Heart left ventricle (tissue), 16 donors: Measurements from ENCODE around the gene HORMAD2. TPM values are rescaled to one million over a fixed set of nuclear protein-coding genes. Genes with fewer than 3 reads are reported as not detected.

ENCODE experiments used
- ATAC-seq, 4 donors: fragments of 200-7000 bp; cut with Tn5 transposase; one replicate each; pipeline ENCODE4 v1.9.1; 2020 to 2022; ENCODE audit warnings: moderate library complexity in 4 of 4, mild to moderate bottlenecking in 3 of 4, moderate number of reproducible peaks in 1 of 4
- DNase-seq, 5 donors: peaks; one replicate each; pipeline ENCODE4 v3.0.0-alpha.2; 2020
- H3K27ac ChIP-seq, 12 donors: fragments of 200-600 bp; sonication (generic) in 4 of 12; one replicate each; pipeline versions ENCODE4 v1.5.0 to v1.8.0; 2016 to 2022; ENCODE audit warnings: mild to moderate bottlenecking in 2 of 12
- H3K27me3 ChIP-seq, 9 donors: fragments of 200-600 bp; sonication (generic) in 2 of 9; one replicate each; pipeline versions ENCODE4 v1.5.1 to v1.8.0; 2016 to 2022; ENCODE audit warnings: mild to moderate bottlenecking in 3 of 9
- H3K36me3 ChIP-seq, 9 donors: fragments of 200-600 bp; sonication (generic) in 2 of 9; one replicate each; pipeline versions ENCODE4 v1.5.0 to v1.8.0; 2018 to 2022; ENCODE audit warnings: mild to moderate bottlenecking in 2 of 9
- H3K4me1 ChIP-seq, 12 donors: fragments of 200-600 bp; sonication (generic) in 4 of 12; one replicate each; pipeline versions ENCODE4 v1.5.0 to v1.8.0; 2016 to 2022; ENCODE audit warnings: mild to moderate bottlenecking in 3 of 12
- H3K4me3 ChIP-seq, 12 donors: fragments of 200-600 bp; sonication (generic) in 4 of 12; one replicate each; pipeline versions ENCODE4 v1.5.0 to v1.8.0; 2017 to 2022; ENCODE audit warnings: mild to moderate bottlenecking in 9 of 12, moderate library complexity in 4 of 12
- H3K9me3 ChIP-seq, 12 donors: fragments of 200-600 bp; sonication (generic) in 4 of 12; one replicate each; pipeline versions ENCODE4 v1.5.0 to v1.8.0; 2016 to 2022; ENCODE audit warnings: mild to moderate bottlenecking in 1 of 12
- CTCF ChIP-seq, 12 donors: fragments of 200-600 bp; sonication (generic) in 4 of 12; IDR thresholded peaks; one replicate each; pipeline versions ENCODE4 v1.5.0 to v1.8.0; 2018 to 2022; ENCODE audit warnings: antibody characterized with exemption in 12 of 12, mild to moderate bottlenecking in 5 of 12
- POLR2A ChIP-seq, 2 donors: fragments of 450-650 bp; IDR thresholded peaks; one replicate each; pipeline ENCODE4 v1.6.1; 2017; ENCODE audit warnings: antibody characterized with exemption in 2 of 2, mild to moderate bottlenecking in 2 of 2, moderate library complexity in 2 of 2
- WGBS, 4 donors: extraction: QIAGEN DNeasy Blood & Tissue Kit in 2 of 4; methylation state at CpG; one replicate each; pipeline versions ENCODE4 v1.1.5 to v1.1.7; 2013 to 2018; 5-methylcytosine and 5-hydroxymethylcytosine counted together
- intact Hi-C, 10 donors: fragments of 100-400 bp; cut with DNase I; formaldehyde crosslinking; loops; one replicate each; pipeline versions ENCODE4 v1.11.1 to v1.14.2; 2022
- polyA plus RNA-seq, 2 donors: library from polyadenylated mRNA; stranded (reverse); fragments of 200-250 nt; gene quantifications; one replicate each; pipeline ENCODE4 v1.2.3, GENCODE V29; 2013
- total RNA-seq, 9 donors: library from RNA; depleted of rRNA in 2 of 9; stranded (reverse); fragments of >200 nt in 2 of 9; fragmentation: NEBNext Ultra II Directional in 3 of 9; extraction: Animal tissue kit (Norgen Biotek cat#: 25700) in 3 of 9; gene quantifications; one replicate each; pipeline versions ENCODE4 v1.1.0 to v1.2.4, GENCODE V29; 2016 to 2023
- donor health status: ischemic (EF 13 %, LVEDD 7.1; RV severe dilation, severe dysfunction).
- donor health status: healthy with polysubstance abuse.
- donor health status: DM: no; HTN: yes; CAD: no.
- donor health status: DM: no; HTN: no; CAD: no.
- donor health status: ischemic (EF 25% LVEDD 6.9; RV normal size, moderate dysfunction).
- donor health status: ischemic (EF 25% LVEDD 5.7; RV mildly dilated, moderate dysfunction).
- donor health status: healthy.
- donor health status: DM: yes; HTN: yes; CAD: no.
- donor health status: ischemic (EF 35%, LVEDD 5.7; RV mildly dilated, moderate dysfunction).
- donor health status: nonischemic (EF 11% LVEDD 7.7; RV severe dilation, severe dysfunction).
- donor health status: DM: yes; HTN: yes; CAD: no.
- donor health status: PGD.
- donor health status: ischemic (EF 29% LVEDD 5.4; RV normal size, mild dysfunction).
- donor health status: nonischemic (EF 23%, LVEDD 6.1; RV moderate dilation, normal function).

Gene HORMAD2
- total and polyA plus RNA-seq, 11 donors: not detected

DNA sequence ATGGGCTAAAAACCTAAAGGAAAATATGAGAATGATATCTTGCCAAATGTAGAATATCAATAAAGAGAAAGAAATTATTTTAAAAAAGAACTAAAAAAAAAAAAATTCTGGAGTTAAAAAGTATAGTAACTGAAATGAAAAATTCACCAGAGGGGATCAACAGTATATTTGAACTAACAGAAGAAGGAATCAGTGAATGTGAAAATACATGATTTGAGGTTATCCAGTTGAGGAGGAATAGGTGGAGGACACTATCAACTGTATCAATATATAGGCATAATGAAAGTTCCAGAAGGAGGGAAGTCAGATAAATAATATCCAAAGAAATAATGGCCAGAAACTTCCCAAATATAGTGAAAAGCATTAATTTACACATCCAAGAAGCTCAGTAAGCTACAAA, 16.1 kb upstream of the HORMAD2 start:
- intact Hi-C loops: no loop called here
- Histone ChIP-seq H3K4me3 (no peak overlapping the region), H3K27me3 (peaks cover 0 to 1% (median 0%) of the 10 kb centered on the region in 9 donors), H3K4me1 (no peaks in the 10 kb centered on the region), H3K9me3 (peaks cover 0 to 31% (median 20%) of the 10 kb centered on the region in 12 donors), H3K27ac (no peak overlapping the region), H3K36me3 (no peaks in the 10 kb centered on the region)
- DNase-seq (no peak), ATAC-seq (no peak)
- TF ChIP-seq CTCF (IDR thresholded peaks at IDR 0.05) (no peak), POLR2A (IDR thresholded peaks at IDR 0.05) (no peak)

DNA sequence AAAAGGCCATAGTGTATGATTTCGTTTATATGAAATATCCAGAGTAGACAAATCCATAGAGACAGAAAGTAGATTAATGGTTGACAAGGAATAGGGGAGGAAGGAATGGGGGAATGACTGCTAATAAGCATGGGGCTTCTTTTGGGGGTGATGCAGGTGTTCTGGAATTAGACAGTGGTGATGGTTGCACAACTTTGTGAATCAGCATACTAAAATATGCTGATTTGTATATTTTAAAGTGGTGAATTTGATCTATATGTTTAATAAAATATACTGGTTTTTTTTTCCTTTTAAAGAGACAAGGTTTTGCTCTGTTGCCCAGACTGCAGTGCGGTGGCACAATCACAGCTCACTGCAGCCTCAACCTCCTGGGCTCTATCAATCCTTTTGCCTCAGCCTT, 6.5 kb upstream of the HORMAD2 start:
- DNase-seq (no peak), ATAC-seq (no peak)
- Histone ChIP-seq H3K27me3 (peaks cover 0 to 18% (median 0%) of the 10 kb centered on the region in 9 donors), H3K4me3 (no peak overlapping the region), H3K4me1 (no peaks in the 10 kb centered on the region), H3K36me3 (no peaks in the 10 kb centered on the region), H3K9me3 (peaks cover 0 to 4% (median 0%) of the 10 kb centered on the region in 12 donors), H3K27ac (no peak overlapping the region)
- TF ChIP-seq POLR2A (IDR thresholded peaks at IDR 0.05) (no peak), CTCF (IDR thresholded peaks at IDR 0.05) (no peak)
- 65 to 76% (median 71%) methylated on average over 2 of the region's 2 CpGs for WGBS, 4 donors
- intact Hi-C loops: no loop called here

GRCh38 chr22:30074147-30074546, 6.1 kb upstream of the HORMAD2 start:
- ATAC-seq (no peak), DNase-seq (no peak)
- H3K4me1 ChIP-seq: no peaks in the 10 kb centered on the region
- TF ChIP-seq CTCF (IDR thresholded peaks at IDR 0.05) (no peak), POLR2A (IDR thresholded peaks at IDR 0.05) (no peak)
- no peak overlapping the region for H3K4me3 ChIP-seq
- intact Hi-C loops: no loop called here
- peaks cover 0 to 4% (median 0%) of the 10 kb centered on the region in 12 donors for H3K9me3 ChIP-seq
- WGBS, 4 donors: 66 to 75% (median 69%) methylated on average over 3 of the region's 3 CpGs
- H3K27me3 ChIP-seq: peaks cover 0 to 22% (median 0%) of the 10 kb centered on the region in 9 donors
- no peak overlapping the region for H3K27ac ChIP-seq
- H3K36me3 ChIP-seq: no peaks in the 10 kb centered on the region

DNA sequence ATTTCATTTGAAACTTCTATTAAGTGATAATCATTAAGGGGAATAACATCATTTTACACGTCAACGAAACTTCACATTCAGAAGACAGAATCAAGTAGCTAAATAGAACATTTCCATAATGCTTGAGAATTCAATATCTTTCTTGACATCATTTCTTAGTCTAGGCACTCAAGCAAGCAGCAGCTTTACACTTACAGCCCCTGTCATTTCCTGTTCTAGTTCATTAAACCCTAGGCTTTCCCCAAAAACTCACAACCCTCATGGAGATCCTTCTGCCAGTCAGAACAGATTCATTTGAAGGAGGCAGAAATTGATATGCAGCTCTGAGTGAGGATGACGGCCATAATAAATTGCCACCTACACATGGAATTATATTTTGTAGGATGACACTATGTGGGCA, 5.3 kb upstream of the HORMAD2 start:
- peaks cover 3 to 30% (median 6%) of the 10 kb centered on the region in 9 donors for H3K27me3 ChIP-seq
- no peak overlapping the region for H3K4me3 ChIP-seq
- no peak for DNase-seq
- no peak for ATAC-seq
- TF ChIP-seq POLR2A (IDR thresholded peaks at IDR 0.05) (no peak), CTCF (IDR thresholded peaks at IDR 0.05) (no peak)
- peaks cover 0 to 4% (median 0%) of the 10 kb centered on the region in 12 donors for H3K9me3 ChIP-seq
- intact Hi-C loops: no loop called here
- H3K36me3 ChIP-seq: no peaks in the 10 kb centered on the region
- 83 to 89% (median 89%) methylated on average over 3 of the region's 3 CpGs for WGBS, 4 donors
- H3K4me1 ChIP-seq: peaks cover 0 to 3% (median 0%) of the 10 kb centered on the region in 12 donors
- no peak overlapping the region for H3K27ac ChIP-seq
